Middle frontal gyrus (tissue), 1 donor: ENCODE results near the gene DUSP7.
A peak's percentile ranks its signal among the peaks of the same experiment; 100 is the strongest.

Source experiments
- DNase-seq: peaks from one replicate; pipeline ENCODE4 v3.0.0-alpha.2; 2015; ENCODE audit warnings: low spot score; ENCODE audit errors: extremely low spot score

DUSP7 gene

DNA sequence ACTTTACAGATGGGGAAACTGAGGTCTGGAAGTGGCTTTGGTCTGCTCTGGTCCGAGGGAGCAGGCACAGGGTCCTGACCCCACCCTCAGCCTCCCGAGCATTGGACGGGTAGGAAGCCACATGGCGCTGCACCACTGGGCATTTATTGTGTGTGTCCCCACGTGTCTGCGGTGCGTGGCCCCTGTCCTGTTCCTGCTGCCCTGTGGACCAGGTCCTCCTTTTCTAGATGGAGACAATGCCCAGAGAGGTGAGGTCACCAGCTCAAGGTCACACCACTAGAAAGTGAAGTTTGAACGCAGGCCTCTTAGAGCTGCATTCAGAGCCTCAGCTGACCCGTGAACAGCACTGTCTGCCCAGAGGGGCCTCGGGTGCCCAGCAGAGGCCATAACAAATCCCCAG is 26.8 kb downstream of the DUSP7 start:
- no peak for DNase-seq

DNA sequence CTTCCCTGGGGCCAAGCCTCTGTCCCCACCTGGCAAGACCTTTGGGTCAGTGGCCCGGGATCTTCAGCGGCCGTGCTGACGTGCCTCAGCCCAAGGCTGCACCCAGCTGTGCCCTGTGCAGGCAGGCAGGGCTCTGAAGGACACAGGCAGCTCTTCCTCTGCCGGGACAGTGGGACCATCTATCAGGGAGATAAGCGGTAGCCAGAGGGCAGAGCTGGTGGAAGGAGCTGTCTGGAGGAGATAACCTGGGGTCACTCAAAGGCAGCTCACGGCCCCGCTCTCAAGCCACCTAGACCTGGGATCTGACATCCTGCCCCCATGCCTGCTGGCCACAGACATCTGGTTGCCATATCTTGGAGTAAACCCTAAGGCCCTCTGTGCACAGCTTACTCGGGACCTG is 27.3 kb downstream of the DUSP7 start:
- DNase-seq, result no peak

DNA sequence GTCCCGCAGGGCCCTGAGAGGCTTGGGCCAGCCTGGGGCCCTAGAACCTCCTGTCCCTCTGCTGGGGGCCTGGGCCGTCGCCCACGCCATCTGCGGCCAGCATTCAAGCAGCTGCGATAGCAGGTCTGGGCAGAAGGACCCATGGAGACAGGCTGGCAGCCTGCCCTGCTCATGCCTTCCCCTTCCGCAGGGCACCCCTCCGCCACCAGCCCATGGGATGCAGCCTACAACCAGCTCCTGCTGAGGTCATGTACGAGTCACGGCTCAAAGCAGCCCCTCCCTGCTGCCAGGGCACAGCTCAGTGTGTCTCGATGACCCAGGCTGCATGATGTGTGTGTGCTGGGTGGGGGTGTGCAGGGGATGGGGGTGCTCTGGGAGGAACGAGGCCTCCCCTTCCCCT is 27.8 kb downstream of the DUSP7 start:
- DNase-seq, result no peak

DNA sequence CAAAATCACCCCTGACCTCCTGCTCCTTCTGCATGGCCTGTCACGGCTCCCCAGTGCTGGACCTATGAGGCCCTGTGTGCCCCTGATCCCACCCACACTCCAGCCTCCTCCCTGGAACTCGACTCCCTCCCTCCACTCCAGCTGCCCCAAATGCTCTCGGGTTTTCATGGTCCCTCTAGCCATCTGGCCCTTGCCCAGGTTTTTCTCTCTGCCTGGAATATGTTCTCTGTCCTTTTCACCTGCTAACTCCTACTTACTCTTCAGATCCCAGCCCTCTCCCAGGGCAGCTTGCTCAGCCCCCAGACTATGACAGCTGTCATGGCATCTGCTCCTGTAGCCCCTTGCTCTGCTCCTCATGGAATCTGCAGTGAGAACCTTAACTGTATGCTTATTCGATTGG is 30.3 kb downstream of the DUSP7 start:
- DNase-seq, result no peak

DNA sequence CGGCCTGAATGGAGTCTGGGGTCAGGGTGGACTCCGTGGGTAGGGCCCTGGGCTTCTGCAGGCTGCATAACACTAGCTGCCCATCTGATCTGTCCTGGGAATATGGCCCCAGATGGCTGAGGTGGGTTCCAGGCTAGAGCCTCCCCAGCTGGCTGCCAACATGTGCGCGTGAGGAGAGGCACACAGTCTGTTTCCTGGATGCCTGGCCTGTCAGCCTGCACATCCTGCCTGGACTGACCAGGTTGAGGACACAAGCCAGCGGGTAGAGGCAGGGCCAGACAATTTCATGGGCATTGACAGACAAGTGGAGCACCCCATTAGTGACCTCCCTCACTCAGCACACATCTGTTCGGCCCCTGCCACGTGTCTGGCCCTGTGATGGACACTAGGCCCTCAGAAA is 30.9 kb downstream of the DUSP7 start:
- no peak for DNase-seq

DNA sequence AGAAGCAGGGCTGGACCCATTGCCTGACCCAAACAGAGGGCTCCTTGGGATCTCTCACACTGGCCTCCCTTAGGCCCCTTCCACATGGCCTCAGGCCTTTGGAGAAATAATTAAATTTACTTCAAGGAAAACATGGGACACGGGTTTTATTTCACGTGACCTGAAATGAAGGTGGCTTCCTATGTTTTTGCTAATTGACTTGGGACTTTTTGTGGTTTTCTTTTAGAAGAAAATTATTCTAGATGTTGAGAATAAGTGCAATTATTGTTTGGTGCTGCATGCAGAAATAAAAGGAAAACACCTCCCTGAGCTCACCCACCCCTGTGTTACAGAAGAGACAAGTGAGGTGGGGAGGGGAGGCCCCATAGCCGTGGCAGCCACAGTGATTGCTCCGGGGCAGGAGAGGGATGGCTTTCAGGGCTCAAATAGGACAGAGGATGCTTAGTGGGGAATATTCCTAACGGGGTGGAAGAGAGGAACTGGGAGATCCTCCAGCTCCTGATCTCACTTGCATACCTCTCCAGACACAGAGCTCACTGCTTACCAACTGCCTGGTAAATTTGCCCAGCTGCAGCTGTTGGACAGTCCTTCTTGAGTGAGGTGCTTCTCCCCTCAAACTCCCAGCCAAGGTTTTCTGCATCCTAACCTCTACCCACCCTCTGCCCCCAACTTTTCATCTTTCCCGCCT is 31.5 kb downstream of the DUSP7 start:
- no peak for DNase-seq

DNA sequence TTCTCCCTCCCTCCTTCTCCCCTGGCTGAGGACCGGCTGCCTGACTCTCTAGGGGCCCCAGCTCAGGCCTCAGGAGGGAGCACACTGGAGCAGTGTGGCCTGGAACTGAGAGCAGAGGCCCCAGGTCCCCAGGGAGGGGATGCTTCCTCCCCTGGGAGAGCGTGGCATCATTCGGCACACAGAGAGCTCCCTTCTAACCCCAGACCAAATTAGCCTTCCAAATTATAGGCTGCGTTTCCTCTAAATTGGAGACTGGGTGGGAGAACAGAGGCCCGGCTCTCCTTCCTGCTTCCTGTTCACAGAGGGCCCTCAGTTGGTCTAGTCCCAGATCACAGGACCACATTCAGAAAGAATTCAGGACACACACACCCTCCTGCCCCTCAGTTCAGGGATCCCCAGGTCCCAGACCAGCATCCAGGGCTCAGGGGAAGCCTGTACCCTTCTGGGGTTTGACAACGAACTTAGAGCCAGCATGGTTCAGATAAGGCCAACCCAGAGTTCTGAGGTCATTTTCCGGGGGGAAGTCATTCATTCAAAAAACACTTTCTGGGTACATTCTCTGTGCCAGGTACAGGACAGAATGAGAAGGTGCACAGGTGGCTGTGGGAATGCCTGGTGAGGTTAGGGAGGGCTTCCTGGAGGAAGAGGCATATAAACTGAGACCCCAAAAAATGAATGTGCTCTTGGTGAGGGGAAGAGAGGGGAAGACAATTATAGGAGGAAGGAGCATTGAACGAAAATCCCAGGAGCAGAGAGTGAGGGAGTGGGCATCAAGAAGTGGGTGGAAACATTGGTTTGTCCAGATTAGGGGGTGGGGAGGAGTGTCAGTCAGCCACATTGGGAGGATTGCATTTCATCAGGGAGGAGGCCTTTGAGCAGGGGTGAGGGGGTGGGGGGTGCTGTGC is 32.3 kb downstream of the DUSP7 start:
- no peak for DNase-seq

DNA sequence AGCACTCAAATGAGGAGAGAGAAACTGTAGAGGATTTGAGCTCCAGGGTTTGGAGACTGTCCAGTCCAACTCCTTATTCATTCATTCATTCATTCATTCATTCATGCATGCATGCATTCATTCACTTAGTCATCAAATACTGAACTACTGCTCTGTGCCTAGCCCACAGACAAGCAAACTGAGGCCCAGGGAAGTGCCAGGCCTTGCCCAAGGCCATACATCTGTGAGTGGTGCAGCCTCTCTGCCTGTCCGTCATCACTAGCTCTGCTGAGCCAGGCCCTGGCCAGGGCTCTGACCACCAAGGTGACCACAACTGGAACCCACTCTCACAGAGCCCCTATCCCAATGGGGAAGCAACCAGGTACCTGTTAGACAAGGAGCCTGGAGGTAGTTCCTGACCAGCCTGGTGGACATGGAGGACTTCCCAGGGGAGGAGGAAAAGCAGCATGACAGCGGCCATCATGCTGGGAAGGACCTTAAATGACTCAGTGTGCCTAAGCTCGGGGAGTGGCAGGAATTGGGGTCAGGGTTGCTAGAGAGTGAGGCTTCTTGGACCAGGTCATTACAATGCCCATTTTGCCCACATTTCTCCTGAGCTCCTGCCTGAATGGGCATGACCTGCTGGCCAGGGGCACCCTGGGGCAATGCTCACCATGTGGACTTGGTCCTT is 33.1 kb downstream of the DUSP7 start:
- DNase-seq, result no peak

DNA sequence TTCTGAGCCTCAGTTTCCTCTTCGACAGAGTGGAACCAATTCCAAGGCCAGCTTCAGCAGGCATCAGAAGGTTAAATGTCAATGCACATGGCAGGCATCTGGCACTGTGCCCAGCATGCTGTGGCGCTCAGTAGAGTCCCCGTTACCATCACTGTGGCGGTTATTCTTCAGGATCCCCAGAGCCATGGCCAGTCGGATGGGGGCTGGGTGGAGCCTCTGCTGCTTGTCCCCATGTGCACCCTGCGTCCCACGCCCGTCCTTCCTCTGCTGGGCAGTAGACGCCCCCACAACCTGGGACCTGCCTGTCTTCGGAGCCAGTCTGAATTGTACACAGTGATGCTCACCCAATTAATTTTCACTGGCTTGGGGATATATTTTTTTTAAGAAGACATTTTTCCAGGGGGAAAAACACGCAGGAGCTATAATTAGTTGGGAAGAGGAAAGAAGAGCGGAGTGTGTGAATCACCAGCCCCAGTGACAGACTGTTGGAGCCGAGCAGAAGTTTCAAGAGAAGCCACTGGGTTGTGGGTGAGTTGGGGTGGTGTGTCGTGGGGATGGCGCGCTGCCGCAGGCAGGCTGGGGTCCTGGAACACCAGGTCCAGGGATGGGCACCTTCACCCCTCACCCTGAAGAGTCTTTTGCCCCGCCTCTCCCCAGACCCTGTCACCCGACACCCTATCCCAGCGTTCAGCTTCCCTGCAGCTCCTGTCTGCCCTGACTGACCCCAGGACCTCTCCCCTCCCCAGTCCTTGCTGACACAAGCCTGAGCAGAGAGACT is 33.9 kb downstream of the DUSP7 start:
- DNase-seq, result peak; percentile 37

GRCh38 chr3:52021489-52022268 is 34.7 kb downstream of the DUSP7 start:
- no peak for DNase-seq

DNA sequence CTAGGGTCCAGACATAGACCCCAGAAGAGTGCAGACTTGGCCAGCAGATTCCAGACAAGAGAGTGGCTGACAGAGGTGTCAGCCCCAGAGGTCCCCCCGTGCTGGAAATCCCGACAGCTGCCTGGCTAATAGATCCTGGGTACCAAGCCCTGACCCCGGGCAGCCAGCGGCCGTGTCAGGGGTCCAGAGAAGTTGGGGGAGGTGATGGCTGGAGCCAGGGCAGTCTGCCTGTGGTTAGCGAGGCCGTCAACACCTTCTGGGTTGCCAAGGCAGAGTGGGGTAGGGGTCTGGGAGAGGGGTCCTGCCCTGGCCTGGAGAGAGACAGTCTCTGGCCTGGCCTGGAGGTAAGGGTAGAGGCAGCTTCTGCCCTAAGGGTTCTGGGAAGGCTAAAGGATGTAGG is 35.6 kb downstream of the DUSP7 start:
- DNase-seq, result no peak

- DNase-seq, result no peak
Measured at GRCh38 chr3:52019352-52020080, 36.9 kb downstream of the DUSP7 start.

DNA sequence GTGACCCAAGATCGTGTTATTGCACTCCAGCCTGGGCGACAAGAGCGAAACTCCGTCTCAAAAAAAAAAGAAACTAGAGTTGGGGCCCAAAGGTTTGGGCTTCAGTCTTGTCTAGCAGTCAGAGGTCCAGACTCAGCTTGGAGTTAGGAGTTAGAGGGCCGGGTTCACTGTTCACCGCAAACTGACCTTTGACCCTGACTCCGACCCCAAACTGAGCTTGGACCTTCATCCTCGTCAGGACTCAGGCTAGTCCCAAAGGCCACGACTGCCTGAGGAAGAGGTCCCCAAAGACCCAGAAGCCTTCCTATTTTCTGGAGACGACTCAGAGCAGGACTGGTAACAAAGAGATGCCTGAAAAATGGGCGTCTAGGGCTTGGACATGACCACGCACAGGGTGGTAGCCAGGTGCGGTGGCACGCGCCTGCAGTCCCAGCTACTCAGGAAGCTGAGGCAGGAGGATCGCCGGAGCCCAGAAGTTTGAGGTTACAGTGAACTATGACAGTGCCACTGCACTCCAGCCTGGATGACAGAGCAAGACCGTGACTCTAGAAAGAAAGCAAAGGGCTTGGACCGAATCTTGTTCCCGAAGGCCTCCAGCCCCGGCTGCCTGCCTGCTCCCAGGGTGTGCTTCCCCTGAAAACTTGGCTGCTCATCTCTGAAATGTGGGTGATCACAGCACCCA is 37.9 kb downstream of the DUSP7 start:
- no peak for DNase-seq

DNA sequence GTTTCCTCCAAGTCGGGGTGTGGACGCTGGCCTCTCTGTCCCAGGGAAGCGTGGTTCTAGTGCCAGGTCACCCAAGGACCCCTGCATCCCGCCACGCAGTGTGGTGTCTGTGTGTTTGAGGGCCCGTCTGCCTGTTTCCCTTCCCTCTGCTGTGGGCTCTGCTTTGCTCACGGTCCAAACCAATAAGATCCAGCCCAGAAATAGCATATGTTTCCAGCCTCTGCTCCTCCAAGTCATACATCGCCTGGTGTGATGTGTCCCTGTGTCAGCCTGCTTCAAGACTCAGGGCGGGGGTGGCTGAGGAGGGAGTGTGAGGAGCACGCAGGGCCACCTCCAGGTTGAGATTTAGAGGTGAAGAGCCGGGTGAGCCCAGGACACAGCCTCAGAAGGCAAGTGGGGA is 38.8 kb downstream of the DUSP7 start:
- no peak for DNase-seq

GRCh38 chr3:52015438-52016228 is 40.7 kb downstream of the DUSP7 start:
- no peak for DNase-seq

DNA sequence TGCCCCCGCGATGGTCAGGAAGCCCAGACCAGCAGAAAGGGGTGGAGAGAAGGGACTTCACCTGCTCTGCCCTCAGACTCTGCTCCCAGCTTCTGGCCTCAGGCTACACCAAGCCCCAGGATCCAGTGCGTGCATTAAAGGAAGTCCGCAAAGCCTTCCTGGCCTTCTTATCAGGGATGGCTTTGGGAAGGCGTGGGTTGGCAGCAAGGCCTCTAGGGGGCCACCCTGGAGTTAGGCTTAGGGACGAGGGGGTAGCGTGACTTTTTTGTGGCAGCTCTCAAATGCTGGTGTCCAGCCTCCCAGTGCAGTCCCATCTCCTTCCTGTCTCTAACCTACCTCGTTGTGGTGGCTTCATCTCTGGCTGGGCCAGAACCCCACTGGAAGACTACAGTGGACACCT is 41.8 kb downstream of the DUSP7 start:
- DNase-seq, result no peak

DNA sequence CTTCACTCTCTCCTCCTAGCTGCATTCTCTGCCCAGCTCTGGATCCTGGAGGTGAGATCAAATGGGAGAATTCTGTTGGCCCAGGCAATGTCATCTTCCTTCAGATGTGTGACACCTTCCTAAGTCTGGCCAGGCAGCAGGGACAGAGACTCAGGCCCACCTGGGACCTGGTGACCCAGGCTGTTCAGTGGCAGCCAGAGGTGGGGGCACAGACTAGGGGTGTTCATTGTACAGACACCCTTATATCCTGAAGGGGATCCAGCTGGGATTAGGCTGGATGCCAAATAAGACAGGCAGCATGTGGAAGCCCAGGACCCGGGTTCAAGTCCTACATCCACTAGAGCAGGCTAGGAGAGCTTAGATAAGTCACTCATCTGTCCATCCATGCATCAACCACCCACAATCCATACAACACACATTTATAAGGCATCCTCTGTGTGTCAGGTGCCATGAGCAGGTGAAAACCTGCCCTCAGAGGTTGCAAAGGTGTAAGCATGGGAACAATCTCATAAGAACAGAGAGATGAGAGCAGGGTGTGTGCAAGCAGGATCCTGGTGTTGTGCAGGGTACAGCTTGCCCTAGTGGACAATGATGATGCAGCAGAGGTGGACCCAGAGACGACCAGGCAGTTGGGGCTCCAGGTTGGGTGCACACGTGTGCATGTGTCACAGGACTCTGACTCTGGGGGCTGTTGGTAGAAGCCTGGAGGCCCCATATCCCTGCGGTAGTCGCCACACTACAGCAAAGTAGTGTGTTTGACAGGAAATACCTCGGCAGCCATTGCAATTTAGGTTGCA is 42.4 kb downstream of the DUSP7 start:
- DNase-seq, result no peak

GRCh38 chr3:52012699-52013098 is 43.7 kb downstream of the DUSP7 start:
- DNase-seq, result no peak
